Measurements from ENCODE around the gene SEC14L1.

Gene SEC14L1

GRCh38 chr17:77163511-77164280 lies 22.9 kb downstream of the SEC14L1 start:
- no peak for DNase-seq

- DNase-seq: no peak
Observed at GRCh38 chr17:77164483-77165091, 23.8 kb downstream of the SEC14L1 start.

- no peak for DNase-seq
Observed at GRCh38 chr17:77165577-77165976, 24.8 kb downstream of the SEC14L1 start.

GRCh38 chr17:77167472-77168306 lies 26.9 kb downstream of the SEC14L1 start:
- no peak for DNase-seq

GRCh38 chr17:77173104-77173503 lies 32.3 kb downstream of the SEC14L1 start:
- DNase-seq: no peak

GRCh38 chr17:77174928-77175661 lies 34.3 kb downstream of the SEC14L1 start:
- DNase-seq: no peak

GRCh38 chr17:77177002-77177741 lies 36.4 kb downstream of the SEC14L1 start:
- no peak for DNase-seq

- DNase-seq: no peak
Observed at GRCh38 chr17:77178050-77178449, 37.3 kb downstream of the SEC14L1 start.

- no peak for DNase-seq
Observed at GRCh38 chr17:77178563-77178962, 37.8 kb downstream of the SEC14L1 start.

- no peak for DNase-seq
Observed at GRCh38 chr17:77180503-77181357, 40.0 kb downstream of the SEC14L1 start.

GRCh38 chr17:77182205-77183172 lies 41.7 kb downstream of the SEC14L1 start:
- no peak for DNase-seq

- no peak for DNase-seq
Observed at GRCh38 chr17:77184474-77184873, 43.7 kb downstream of the SEC14L1 start.

- DNase-seq: no peak
Observed at GRCh38 chr17:77185137-77185536, 44.4 kb downstream of the SEC14L1 start.

- peak; percentile 24 for DNase-seq
Observed at GRCh38 chr17:77186141-77186604, 45.4 kb downstream of the SEC14L1 start.

GRCh38 chr17:77188084-77189066 lies 47.6 kb downstream of the SEC14L1 start:
- no peak for DNase-seq

GRCh38 chr17:77189148-77189547 lies 48.4 kb downstream of the SEC14L1 start:
- no peak for DNase-seq

GRCh38 chr17:77190576-77190975 lies 49.8 kb downstream of the SEC14L1 start:
- DNase-seq: no peak

- no peak for DNase-seq
Observed at GRCh38 chr17:77191244-77191643, 50.5 kb downstream of the SEC14L1 start.

- DNase-seq: no peak
Observed at GRCh38 chr17:77193653-77194052, 52.9 kb downstream of the SEC14L1 start.

Measured in CD4-positive, alpha-beta T cell treated with Interleukin-15 for 1 hour (primary cell).